HS-27A (cell line): ENCODE results near the gene GPR162.
A peak's percentile ranks its signal among the peaks of the same experiment; 100 is the strongest.

Experiments
- DNase-seq: peaks from one replicate; pipeline ENCODE4 v3.0.0-alpha.2; 2012; ENCODE audit warnings: low read depth, missing footprints

The GPR162 gene, protein sequence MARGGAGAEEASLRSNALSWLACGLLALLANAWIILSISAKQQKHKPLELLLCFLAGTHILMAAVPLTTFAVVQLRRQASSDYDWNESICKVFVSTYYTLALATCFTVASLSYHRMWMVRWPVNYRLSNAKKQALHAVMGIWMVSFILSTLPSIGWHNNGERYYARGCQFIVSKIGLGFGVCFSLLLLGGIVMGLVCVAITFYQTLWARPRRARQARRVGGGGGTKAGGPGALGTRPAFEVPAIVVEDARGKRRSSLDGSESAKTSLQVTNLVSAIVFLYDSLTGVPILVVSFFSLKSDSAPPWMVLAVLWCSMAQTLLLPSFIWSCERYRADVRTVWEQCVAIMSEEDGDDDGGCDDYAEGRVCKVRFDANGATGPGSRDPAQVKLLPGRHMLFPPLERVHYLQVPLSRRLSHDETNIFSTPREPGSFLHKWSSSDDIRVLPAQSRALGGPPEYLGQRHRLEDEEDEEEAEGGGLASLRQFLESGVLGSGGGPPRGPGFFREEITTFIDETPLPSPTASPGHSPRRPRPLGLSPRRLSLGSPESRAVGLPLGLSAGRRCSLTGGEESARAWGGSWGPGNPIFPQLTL

GRCh38 chr12:6821591-6822425 lies at the start of gene GPR162:
Gene GPR162 (plus strand): TSS chr12:6821821. CDS start chr12:6823899, 2,078 bp downstream.
- no peak for DNase-seq

- no peak for DNase-seq
Observed at GRCh38 chr12:6772331-6772695, 49.3 kb upstream of the GPR162 start, which contains the start of gene LAG3. Gene LAG3 (plus strand): TSS chr12:6772520. CDS start chr12:6772853, 333 bp downstream.

GRCh38 chr12:6772726-6773589 lies 48.7 kb upstream of the GPR162 start:
- DNase-seq, result no peak

GRCh38 chr12:6773590-6774351 lies 47.9 kb upstream of the GPR162 start:
- no peak for DNase-seq

DNA sequence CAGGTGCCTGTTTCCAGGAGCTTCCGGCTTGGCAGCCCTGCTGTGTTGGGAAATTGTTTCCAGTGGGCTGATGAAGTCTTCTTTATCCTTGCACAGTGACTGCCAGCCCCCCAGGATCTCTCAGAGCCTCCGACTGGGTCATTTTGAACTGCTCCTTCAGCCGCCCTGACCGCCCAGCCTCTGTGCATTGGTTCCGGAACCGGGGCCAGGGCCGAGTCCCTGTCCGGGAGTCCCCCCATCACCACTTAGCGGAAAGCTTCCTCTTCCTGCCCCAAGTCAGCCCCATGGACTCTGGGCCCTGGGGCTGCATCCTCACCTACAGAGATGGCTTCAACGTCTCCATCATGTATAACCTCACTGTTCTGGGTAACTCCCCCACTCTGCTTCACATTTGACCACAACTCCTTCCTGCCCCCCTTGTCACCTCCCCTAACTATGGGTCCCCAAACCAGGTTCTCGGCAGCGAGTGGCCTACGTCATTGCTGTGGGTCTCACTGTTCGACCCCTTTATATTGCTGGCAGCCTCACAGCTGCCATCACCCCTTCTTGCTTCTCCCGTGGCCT lies 47.0 kb upstream of the GPR162 start:
- DNase-seq, result no peak

- no peak for DNase-seq
Observed at GRCh38 chr12:6775185-6776174, 46.1 kb upstream of the GPR162 start.

GRCh38 chr12:6777386-6777785 lies 44.2 kb upstream of the GPR162 start:
- DNase-seq, result no peak

DNA sequence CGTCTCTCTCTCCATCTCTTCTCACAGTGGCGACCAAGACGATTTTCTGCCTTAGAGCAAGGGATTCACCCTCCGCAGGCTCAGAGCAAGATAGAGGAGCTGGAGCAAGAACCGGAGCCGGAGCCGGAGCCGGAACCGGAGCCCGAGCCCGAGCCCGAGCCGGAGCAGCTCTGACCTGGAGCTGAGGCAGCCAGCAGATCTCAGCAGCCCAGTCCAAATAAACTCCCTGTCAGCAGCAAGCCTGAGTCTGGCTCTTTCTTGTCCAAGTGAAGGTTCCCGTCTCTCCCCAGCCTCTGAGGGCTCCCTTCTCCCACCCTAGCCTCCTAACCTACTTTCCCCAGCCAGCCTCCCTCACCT lies 43.4 kb upstream of the GPR162 start:
- DNase-seq, result no peak

GRCh38 chr12:6778574-6779550 lies 42.8 kb upstream of the GPR162 start:
- DNase-seq, result peak; percentile 75

GRCh38 chr12:6779708-6780432 lies 41.8 kb upstream of the GPR162 start:
- DNase-seq, result no peak

DNA sequence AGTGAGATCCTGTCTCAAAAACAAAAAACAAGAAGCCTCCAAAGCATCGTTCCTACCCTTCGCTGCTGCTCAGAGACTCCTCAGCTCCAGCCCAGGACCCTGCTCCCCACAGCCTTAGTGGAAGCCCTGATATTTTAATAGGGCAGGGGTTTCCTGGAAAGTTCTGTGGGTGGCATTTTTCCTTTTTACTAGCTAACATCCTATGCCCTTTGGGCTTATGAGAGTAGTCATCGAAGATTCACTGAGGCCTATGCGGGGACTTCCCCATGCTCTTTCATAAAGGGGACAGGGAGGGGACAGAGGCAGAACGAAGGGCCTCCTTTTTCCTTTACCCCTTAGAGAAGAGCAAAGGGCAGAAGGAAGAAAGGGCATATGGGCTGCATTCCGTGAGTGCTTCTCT lies 41.0 kb upstream of the GPR162 start:
- no peak for DNase-seq

- DNase-seq, result no peak
Observed at GRCh38 chr12:6782119-6782518, 39.5 kb upstream of the GPR162 start.

GRCh38 chr12:6782850-6783566 lies 38.6 kb upstream of the GPR162 start:
- DNase-seq, result no peak

DNA sequence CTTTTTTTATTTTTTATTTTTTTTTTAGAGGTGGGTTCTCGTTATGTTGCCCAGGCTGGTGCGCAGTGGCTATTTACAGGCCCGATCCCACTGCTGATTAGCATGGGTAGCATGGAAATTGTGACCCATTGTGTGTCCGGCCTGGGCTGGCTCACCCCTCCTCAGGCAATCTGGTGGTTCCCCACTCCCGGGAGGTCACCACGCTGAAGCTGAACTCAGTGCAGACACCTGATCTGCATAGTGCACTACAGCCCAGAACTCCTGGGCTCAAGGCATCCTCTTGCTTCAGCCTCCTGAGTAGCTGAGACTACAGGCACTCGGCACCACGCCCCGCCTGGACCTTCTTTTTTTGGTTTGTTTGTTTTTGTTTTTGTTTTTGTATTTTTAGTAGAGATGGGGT lies 37.8 kb upstream of the GPR162 start:
- no peak for DNase-seq

DNA sequence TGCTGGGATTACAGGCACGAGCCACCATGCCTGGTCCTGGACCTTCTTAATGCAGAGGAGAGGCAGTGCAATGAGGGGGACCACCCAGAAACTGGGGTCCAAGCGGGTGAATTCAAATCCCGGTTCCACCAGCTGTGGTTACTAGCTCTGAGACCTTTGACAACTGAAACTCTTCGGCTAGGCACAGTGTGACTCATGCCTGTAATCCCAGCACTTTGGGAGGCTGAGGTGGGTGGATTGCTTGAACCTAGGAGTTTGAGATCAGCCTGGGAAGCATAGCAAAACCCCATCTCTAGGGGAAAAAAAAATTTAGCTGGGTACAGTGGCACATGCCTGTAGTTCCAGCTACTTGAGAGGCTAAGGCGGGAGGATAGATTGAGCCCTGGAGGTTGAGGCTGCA lies 37.3 kb upstream of the GPR162 start:
- no peak for DNase-seq

- DNase-seq, result no peak
Observed at GRCh38 chr12:6784761-6785160, 36.9 kb upstream of the GPR162 start.
